ENCODE results near the gene TREX2.

- TF ChIP-seq, protein P1, sequence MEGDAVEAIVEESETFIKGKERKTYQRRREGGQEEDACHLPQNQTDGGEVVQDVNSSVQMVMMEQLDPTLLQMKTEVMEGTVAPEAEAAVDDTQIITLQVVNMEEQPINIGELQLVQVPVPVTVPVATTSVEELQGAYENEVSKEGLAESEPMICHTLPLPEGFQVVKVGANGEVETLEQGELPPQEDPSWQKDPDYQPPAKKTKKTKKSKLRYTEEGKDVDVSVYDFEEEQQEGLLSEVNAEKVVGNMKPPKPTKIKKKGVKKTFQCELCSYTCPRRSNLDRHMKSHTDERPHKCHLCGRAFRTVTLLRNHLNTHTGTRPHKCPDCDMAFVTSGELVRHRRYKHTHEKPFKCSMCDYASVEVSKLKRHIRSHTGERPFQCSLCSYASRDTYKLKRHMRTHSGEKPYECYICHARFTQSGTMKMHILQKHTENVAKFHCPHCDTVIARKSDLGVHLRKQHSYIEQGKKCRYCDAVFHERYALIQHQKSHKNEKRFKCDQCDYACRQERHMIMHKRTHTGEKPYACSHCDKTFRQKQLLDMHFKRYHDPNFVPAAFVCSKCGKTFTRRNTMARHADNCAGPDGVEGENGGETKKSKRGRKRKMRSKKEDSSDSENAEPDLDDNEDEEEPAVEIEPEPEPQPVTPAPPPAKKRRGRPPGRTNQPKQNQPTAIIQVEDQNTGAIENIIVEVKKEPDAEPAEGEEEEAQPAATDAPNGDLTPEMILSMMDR (IDR thresholded peaks at IDR 0.05): no peak
- no peak for TF ChIP-seq ZFX (IDR thresholded peaks at IDR 0.05; ENCODE audit: borderline replicate concordance)
Measured at GRCh38 chrX:153495362-153495751, 49.5 kb upstream of the TREX2 start.
